ENCODE data around the gene SDK2.

The SDK2 gene

GRCh38 chr17:73439597-73439996 is 204.6 kb downstream of the SDK2 start:
- no peak for DNase-seq

- no peak for DNase-seq
Observed at GRCh38 chr17:73437826-73438225, 206.4 kb downstream of the SDK2 start.

GRCh38 chr17:73436954-73437353 is 207.3 kb downstream of the SDK2 start:
- no peak for DNase-seq

- DNase-seq: no peak
Observed at GRCh38 chr17:73435412-73435811, 208.8 kb downstream of the SDK2 start.

DNA sequence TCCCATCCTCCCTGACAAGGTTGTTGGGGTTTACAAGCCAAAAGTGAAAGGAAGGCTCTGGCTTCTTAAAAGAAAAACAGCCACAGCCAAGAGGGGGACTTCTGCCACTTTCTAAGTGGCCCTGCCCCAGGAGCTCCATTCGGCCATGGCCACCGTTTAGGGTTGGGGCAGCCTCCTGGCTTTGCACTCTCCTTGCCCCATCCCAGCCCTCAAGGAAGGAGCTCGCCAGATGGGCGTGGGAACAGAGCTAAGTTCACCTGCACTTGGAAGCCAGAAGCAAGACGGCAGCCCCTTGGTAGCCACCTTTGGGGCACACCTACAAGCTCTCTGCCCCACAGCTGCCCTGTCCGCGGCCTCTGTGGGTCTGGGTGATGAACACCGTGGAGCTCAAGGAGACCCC is 210.1 kb downstream of the SDK2 start:
- no peak for DNase-seq

DNA sequence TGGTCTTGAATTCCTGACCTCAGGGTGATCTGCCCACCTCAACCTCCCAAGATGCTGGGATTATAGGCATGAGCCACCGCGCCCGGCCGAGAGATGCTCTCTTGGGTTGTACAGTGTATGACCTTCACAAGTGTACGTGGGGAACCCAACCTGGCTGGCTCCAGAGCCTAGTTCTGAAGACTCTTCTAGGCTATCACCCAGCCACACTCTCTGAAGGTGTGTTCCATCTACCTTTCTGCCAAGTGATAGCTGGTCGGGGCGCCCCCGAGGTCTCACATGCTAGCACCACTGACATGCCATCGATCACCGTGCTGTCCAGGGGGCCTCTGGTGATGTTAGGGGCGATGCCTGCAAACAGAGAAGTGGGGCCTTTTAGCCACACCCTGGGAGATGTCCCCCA is 210.7 kb downstream of the SDK2 start:
- DNase-seq: no peak

- DNase-seq: no peak
Observed at GRCh38 chr17:73432624-73433190, 211.5 kb downstream of the SDK2 start.

DNA sequence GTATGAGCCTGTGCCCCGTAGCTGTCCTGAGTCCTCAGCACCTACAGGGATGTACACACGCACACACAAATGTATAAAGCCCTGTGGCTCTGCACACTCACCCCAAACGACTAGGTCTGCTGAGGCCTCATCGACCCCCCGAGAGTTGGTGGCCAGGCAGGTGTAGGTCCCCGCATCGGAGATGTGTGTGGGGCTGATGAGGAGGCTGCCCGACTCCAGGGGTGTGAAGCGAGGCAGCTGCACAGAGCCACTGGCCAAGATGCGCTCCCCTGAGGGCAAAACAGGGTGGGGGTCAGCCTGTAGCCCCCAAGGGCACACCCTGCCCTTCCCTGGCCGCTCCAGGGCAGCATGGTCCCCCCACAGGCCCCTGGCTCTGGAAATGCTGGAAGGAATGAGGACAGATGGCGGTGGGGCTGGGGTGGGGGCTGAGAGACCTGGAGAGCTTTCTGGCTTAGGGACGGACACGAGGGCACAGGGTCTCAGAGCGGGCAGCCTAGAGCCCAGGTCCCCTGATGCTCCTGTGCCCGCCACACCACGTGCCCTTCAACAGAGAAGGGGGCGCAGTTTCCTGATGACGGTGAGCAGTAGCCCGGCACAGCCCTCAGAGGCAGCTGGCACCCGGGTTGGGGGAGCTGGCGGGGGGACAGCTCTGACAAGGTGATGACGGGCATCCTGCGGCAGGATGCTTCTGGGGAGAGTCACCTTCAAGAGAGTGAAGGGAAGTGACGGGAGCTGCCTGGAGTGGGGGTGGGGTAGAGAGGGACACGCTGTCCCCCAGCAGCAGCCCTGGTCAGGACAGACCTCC is 212.6 kb downstream of the SDK2 start:
- DNase-seq: no peak

- DNase-seq: peak; percentile 84 to 86
Observed at GRCh38 chr17:73430848-73431247, 213.4 kb downstream of the SDK2 start.

DNA sequence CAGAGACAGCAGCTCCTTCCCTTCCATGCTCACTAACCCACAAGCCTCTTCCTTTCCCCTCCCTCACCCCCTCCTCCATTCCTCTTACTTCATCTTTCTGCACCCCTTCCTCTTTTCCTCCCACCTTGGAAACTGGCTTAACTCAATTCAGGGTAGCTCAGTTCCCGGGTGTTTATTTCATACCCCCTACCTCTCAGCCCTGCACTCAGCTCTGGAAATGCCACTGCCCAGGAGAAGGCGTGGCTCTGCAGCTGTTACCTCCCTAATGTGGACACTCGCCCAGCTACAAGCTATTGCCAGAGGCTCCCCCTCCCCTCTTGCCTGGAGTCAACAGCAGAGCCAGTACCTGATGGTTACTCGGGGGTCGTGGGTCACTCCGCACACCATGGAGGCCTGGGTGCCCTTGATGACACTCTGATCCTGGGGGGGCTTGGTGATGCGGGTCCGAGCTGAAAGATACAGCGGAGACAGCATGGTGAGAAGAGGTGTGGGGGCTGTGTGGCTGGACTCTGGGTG is 214.0 kb downstream of the SDK2 start:
- DNase-seq: no peak

GRCh38 chr17:73429440-73430164 is 214.6 kb downstream of the SDK2 start:
- DNase-seq: peak; percentile 88 to 90

DNA sequence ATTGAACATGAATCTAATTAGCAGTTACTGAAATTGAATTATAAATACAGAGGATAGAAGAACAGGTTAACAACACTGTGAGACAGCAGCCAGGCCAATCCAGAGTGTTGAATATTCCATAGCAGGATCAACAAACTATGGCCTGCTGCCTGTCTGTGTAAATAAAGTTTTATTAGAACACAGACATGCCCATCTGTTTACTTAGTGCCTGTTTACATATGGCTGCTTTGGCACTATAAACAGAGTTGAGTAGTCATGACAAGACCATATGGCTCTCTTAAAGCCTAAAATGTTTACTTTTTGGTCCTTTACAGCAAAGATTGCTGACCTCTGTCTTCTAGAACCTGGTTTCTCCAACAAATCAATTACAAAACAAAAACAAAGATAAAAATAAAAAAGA is 217.0 kb downstream of the SDK2 start:
- no peak for DNase-seq

DNA sequence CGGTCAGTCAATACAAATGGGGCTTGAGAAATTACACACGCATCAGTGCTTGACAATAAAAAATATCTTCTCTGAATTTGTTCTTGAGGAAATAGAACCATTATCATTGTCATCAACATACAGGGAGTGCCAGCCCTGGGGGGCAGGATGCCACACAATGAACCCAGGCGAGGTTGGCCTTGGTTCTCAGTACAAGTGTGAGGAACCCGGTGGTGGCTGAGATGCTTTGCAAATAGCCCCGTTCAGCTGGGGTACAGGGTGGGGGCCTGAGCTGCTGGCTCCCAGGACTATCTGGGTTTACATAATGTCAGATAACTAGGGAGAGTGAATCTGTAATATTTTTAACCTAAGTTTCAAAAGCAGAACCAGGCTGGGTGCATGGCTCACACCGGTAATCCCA is 219.7 kb downstream of the SDK2 start:
- DNase-seq: no peak

- DNase-seq: no peak
Observed at GRCh38 chr17:73423806-73424205, 220.4 kb downstream of the SDK2 start.

DNA sequence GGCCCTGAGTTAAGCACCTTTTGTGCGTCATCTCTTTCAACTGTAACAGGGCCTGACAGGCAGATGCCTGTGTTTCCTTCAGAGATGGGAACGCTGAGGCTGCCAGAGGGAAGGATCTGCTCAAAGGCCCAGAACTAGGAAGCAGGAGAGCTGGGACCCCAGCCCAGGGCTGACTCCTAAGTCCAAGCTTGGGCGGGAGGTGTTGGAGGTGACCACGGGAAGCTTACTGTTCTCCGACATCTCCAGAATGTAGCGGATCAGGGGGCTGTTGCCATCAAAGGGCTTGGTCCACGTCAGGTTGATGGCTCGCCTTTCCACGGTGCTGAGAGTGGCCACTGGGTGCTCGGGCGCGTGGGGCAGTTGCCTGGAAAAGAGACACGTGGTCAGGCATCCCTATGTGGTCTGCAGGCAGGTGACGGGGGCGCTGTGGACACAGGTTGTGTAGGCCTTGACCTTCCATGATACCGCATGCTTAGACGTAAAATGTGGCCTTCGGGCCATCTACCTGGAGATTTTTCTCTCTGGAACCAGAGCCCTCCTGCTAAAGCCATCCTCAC is 221.0 kb downstream of the SDK2 start:
- DNase-seq: no peak

GRCh38 chr17:73422121-73422520 is 222.1 kb downstream of the SDK2 start:
- DNase-seq: no peak

GRCh38 chr17:73420897-73421296 is 223.3 kb downstream of the SDK2 start:
- no peak for DNase-seq

DNA sequence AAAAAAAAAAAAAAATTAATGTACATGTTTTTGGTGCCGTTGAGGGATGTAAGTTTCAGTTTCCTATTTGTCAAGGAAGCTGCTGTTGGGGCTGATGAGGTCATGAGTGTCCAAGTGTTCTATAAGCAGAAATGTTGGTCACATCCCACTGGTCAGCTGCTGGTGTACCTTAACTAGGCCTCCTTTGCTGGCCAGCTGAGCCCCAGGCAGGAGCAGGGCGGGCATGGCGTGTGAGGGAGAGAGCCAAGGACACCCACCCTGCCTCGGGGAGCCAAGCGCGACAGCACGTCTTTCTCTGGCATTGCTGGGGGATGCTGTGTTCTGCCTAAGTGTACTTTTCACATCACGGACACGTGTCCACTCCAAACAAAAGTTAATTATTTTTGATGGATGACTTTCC is 224.4 kb downstream of the SDK2 start:
- peak in 1 of 2 donors; percentile 7 for DNase-seq

- DNase-seq: no peak
Observed at GRCh38 chr17:73419051-73419450, 225.2 kb downstream of the SDK2 start.

- DNase-seq: no peak
Observed at GRCh38 chr17:73415782-73416181, 228.5 kb downstream of the SDK2 start.

- DNase-seq: no peak
Observed at GRCh38 chr17:73414171-73414955, 229.9 kb downstream of the SDK2 start.

GRCh38 chr17:73412914-73413313 is 231.3 kb downstream of the SDK2 start:
- no peak for DNase-seq
